ENCODE data around the gene IBSP.

The IBSP gene

DNA sequence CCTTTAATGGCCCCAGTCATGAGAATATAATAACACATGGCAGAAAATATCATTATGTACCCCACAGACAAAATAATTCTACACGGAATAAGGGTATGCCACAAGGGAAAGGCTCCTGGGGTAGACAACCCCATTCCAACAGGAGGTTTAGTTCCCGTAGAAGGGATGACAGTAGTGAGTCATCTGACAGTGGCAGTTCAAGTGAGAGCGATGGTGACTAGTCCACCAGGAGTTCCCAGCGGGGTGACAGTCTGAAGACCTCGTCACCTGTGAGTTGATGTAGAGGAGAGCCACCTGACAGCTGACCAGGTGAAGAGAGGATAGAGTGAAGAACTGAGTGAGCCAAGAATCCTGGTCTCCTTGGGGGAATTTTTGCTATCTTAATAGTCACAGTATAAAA, 46.9 kb downstream of the IBSP start:
- TF ChIP-seq, protein P1, sequence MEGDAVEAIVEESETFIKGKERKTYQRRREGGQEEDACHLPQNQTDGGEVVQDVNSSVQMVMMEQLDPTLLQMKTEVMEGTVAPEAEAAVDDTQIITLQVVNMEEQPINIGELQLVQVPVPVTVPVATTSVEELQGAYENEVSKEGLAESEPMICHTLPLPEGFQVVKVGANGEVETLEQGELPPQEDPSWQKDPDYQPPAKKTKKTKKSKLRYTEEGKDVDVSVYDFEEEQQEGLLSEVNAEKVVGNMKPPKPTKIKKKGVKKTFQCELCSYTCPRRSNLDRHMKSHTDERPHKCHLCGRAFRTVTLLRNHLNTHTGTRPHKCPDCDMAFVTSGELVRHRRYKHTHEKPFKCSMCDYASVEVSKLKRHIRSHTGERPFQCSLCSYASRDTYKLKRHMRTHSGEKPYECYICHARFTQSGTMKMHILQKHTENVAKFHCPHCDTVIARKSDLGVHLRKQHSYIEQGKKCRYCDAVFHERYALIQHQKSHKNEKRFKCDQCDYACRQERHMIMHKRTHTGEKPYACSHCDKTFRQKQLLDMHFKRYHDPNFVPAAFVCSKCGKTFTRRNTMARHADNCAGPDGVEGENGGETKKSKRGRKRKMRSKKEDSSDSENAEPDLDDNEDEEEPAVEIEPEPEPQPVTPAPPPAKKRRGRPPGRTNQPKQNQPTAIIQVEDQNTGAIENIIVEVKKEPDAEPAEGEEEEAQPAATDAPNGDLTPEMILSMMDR (IDR thresholded peaks at IDR 0.05; ENCODE audit: insufficient read depth, low read length, poor library complexity, severe bottlenecking) = no peak
- no peak for TF ChIP-seq EZH2phosphoT487 (conservative IDR thresholded peaks at IDR 0.05; ENCODE audit: low read length)
- no peaks in the 10 kb centered on the region for H3K36me3 ChIP-seq (ENCODE audit: low read length)
- H3K27ac ChIP-seq (ENCODE audit: low read depth, low read length) = no peak overlapping the region
- H3K4me2 ChIP-seq (ENCODE audit: low read depth, low read length, poor library complexity, severe bottlenecking) = no peak overlapping the region
- H2AFZ ChIP-seq (ENCODE audit: low read depth, low read length, severe bottlenecking) = no peak overlapping the region
- no peak overlapping the region for H3K9ac ChIP-seq (ENCODE audit: low read length)
- H3K9me3 ChIP-seq (ENCODE audit: insufficient read depth, low read length) = no peaks in the 10 kb centered on the region
- no peaks in the 10 kb centered on the region for H3K27me3 ChIP-seq (ENCODE audit: low read length)
- H3K4me3 ChIP-seq (ENCODE audit: insufficient read depth, low read length, poor library complexity, severe bottlenecking) = no peak overlapping the region
- H4K20me1 ChIP-seq (ENCODE audit: low read depth, low read length) = no peaks in the 10 kb centered on the region
- no peaks in the 10 kb centered on the region for H3K9me2 ChIP-seq (replicated peaks; ENCODE audit: insufficient read depth, low read length)
- H3K79me2 ChIP-seq (ENCODE audit: insufficient read depth, low read length) = no peaks in the 10 kb centered on the region
- no peaks in the 10 kb centered on the region for H3F3A ChIP-seq (ENCODE audit: insufficient read depth)

DNA sequence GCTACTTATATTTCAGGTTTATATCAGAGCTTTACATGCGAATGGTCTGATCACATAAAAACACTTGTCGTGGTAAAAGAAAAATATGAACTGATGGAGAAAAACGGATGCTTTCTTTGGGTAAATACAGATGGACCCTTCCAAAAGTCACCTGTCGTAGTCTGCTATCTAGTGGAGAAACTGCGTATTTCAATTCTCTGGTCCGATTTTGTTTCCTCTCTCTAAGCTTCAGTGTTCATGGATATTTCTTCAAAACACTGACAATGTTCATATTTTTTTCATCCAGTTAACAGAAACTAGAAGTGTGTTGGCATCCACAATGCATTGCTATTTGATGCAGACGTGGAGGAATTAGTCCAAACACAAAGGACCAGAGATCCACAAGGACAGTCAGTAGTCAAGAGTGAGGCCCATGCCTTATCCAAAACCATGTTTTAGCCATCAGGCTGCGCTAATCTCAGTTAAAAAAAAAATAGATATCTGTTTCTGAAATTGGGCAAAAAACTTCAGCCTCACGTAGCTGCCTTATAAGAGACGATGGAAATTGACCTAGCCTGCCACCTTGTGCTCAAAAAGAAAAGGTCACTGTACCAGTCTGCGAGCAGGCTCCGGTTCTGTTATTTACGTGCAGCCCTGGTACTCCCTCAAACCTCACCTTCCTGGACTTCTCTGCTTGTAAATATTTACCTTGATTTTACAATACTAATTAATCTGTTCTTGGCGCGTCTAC, 49.4 kb downstream of the IBSP start:
- Histone ChIP-seq H3K36me3 (ENCODE audit: low read length) (no peaks in the 10 kb centered on the region), H3F3A (ENCODE audit: insufficient read depth) (no peaks in the 10 kb centered on the region), H4K20me1 (ENCODE audit: low read depth, low read length) (no peaks in the 10 kb centered on the region), H3K27ac (ENCODE audit: low read depth, low read length) (no peak overlapping the region), H3K9me3 (ENCODE audit: insufficient read depth, low read length) (no peaks in the 10 kb centered on the region), H3K79me2 (ENCODE audit: insufficient read depth, low read length) (no peaks in the 10 kb centered on the region), H3K9ac (ENCODE audit: low read length) (no peak overlapping the region), H3K4me3 (ENCODE audit: insufficient read depth, low read length, poor library complexity, severe bottlenecking) (no peak overlapping the region), H2AFZ (ENCODE audit: low read depth, low read length, severe bottlenecking) (no peak overlapping the region), H3K4me2 (ENCODE audit: low read depth, low read length, poor library complexity, severe bottlenecking) (no peak overlapping the region), H3K9me2 (replicated peaks; ENCODE audit: insufficient read depth, low read length) (no peaks in the 10 kb centered on the region), H3K27me3 (ENCODE audit: low read length) (no peaks in the 10 kb centered on the region)
- TF ChIP-seq, protein P1 (IDR thresholded peaks at IDR 0.05; ENCODE audit: insufficient read depth, low read length, poor library complexity, severe bottlenecking) = no peak
- no peak for TF ChIP-seq EZH2phosphoT487 (conservative IDR thresholded peaks at IDR 0.05; ENCODE audit: low read length)

DNA sequence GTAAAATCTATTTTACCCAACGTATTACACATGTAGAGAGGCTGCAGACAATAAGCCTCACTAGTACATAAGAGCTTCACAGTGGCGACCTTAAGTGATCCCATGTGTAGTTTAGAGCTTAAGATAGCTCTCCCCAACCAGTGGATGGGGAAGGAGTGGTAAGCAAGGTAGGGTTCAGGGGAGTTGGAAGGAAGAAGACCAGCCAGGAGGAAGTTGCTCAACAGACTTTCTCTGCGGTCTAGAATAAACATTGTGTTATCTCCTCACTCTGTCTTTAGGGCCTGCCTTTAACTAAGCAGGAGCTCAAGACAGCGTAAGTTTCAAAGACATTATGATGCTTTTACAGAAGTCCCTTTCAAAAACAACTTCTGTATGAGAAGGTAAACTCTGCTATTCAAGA, 50.3 kb downstream of the IBSP start:
- Histone ChIP-seq H4K20me1 (ENCODE audit: low read depth, low read length) (no peaks in the 10 kb centered on the region), H3K27ac (ENCODE audit: low read depth, low read length) (no peak overlapping the region), H3K4me3 (ENCODE audit: insufficient read depth, low read length, poor library complexity, severe bottlenecking) (no peak overlapping the region), H3K4me2 (ENCODE audit: low read depth, low read length, poor library complexity, severe bottlenecking) (no peak overlapping the region), H3K9ac (ENCODE audit: low read length) (no peak overlapping the region), H3K36me3 (ENCODE audit: low read length) (no peaks in the 10 kb centered on the region), H3F3A (ENCODE audit: insufficient read depth) (no peaks in the 10 kb centered on the region), H3K79me2 (ENCODE audit: insufficient read depth, low read length) (no peaks in the 10 kb centered on the region), H3K27me3 (ENCODE audit: low read length) (no peaks in the 10 kb centered on the region), H2AFZ (ENCODE audit: low read depth, low read length, severe bottlenecking) (no peak overlapping the region), H3K9me3 (ENCODE audit: insufficient read depth, low read length) (no peaks in the 10 kb centered on the region), H3K9me2 (replicated peaks; ENCODE audit: insufficient read depth, low read length) (no peaks in the 10 kb centered on the region)
- TF ChIP-seq, protein P1 (IDR thresholded peaks at IDR 0.05; ENCODE audit: insufficient read depth, low read length, poor library complexity, severe bottlenecking) = no peak
- no peak for TF ChIP-seq EZH2phosphoT487 (conservative IDR thresholded peaks at IDR 0.05; ENCODE audit: low read length)

Data from SU-DHL-6 (cell line).